COLO829 (cell line): ENCODE measurements around the gene USH1C.

Experiments
- DNase-seq: peaks from one replicate; pipeline ENCODE4 v3.0.0; 2012; ENCODE audit warnings: low spot score

The USH1C gene

DNA sequence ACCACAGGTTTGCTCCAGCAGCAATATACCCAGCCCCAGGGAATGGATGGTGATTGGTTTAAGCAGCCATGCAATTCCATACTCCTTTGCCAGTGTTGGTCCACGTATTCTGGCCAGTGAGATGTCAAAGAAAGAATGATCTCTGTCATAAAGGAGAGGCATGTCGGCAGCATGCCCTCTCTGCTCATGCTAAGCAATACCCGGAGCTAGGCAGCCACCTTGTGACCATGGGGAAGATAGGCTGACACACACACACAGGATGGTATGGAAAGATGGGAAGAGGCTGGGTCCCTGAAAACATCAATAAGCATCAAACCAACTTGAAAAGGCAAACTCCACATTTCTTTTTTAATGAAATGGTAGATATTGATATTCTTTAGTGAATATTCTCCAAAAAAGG lies 72.7 kb downstream of the USH1C start:
- peak; percentile 32 for DNase-seq

DNA sequence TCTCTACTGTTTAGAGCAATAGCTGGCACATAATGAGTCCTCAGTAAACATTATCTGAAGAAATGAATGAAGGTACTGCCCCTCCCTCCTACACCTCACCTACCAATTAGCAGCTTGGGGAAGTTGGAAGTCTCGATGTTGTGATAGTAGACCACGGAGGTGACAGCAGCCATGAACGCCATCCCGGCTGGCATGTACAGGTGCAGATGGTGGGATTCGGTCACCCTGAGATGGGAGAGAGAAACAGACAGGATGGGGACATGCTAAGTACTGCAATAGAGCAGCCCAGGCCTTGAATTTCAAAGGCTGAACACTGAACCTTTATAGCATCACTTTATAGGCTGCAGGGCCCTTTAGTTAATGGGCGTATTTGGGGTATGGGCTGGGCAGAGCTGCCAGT lies 74.2 kb downstream of the USH1C start:
- DNase-seq: no peak

DNA sequence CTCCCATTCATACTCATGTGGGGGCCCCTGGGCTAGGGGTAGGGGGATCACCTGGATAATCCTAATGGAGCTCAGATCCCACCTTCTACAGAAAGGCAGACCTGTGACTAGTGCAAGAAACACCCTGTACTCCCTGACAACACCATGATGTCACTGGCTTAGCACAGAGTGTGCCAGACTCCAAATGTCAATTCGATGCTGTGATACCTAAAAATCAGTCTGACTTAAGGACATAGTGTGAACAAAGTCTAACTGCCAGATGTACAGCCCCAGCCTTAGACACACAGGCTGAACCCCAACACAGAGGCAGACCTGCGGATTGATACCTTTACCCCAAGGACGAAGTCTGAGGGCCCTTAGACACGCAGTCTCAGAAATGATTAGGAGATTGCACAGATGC lies 76.1 kb downstream of the USH1C start:
- DNase-seq: no peak

DNA sequence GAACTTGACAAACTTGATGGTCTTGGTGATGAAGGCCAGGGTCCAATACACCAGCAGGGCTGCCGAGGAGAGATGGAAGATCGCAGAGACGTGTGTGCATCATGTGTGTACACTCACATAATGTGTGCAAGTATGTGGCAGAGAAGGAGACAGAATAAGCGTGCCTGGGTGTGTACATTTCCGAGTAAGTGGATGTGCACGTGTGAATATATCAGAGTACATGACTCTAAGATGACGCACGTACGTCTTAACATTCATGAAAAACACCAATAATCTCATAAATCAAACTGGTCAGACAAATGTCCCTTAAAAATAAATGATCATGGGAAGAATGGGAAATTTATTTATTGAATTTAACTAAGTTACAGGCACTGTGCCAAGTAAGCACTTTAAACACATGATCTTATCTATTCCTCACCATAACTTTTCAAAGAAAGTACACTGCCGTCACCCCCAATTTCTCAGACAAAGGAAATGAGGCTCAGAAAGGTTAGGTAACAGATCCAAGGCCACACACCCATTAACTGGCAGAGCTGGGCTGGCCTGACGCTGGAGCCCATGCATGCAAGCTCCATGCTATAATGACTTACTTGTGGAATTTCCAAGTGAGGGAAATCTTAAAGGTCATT lies 80.6 kb downstream of the USH1C start:
- no peak for DNase-seq

DNA sequence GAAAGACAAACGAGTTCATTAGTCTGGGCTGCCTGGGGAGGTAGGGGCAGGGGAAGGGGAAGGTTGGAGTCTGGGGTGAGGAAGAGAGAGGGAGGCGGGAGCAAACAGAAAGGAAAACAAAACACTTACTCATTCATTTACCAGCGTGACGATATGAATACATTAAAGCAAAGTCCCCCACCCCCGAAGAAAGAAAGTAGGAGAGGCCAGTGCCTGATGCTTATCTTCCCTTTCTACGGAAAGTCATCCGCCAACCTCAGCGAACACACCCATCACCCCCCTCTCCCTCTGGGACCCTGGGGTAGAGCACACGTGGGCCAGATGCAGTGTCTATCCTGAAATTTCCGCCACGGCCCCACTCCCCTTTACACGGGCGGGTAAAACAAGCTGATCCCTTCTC lies 81.3 kb downstream of the USH1C start:
- peak; percentile 34 for DNase-seq

DNA sequence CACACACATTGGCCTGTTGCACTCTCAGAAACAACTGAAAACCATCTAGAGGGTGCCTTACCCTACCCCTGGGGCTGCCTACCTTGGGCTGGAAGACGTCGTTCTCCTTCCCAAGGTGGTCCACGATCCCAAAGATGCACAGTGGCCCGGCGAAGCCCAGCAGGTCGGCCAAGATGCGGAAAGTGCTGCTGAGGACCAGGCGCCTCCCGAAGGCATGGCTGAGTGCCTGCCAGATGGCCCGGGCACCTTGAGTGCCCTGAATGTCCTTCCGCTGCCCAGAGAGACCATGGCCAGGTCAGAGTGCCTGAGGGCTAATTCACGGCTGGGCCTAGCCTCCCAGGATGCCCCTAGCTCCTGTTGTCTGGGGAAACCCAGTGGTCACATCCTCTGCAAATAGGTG lies 83.8 kb downstream of the USH1C start:
- no peak for DNase-seq

DNA sequence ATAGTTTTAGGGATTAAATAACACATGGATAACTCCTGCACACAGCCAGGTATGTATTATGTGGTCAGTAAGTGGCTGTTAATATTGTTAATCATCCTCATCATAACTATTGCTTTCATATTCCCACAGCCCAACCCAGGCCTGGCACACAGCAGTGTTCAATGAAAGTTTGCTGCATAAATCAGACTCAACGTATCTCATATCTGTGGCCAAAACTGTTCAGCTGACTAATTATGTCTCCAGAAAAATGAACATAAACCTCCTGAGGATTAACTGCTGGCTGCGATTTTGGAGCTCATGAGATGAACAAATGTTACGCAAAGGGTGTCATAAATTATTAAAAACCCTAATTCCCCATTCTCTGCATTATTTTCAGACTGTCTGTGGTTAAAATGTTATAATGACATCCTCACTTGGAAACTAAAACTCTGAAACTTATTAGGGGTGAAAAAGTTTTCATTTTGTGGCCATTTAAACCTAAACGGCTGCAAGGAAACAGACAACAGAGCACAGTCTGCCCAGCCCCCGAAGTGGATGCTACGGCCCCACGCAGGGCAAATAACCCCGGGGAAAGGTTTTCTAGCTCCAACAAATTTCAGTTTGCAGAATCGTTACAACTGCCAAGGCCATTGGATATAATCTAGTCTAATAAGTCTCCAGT lies 84.8 kb downstream of the USH1C start:
- DNase-seq: no peak

DNA sequence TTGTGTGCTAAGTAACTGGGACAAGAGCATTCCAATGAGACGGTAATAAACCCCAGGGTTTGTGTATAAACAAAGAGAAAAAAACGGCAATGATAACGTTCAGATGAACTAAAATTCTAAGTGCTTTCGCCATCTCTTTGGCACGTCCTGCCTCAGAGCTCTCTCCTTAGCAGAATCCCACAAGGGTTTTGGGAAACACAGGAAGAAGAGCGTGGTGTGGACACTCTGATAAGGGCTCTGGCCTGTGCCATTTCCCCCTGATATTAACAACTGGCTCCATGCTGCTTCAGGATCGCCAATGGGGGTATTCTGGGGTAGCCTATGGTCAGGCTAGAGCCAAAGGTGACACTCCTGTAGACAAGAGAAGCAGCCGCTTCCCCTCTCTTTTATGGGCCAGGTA lies 85.9 kb downstream of the USH1C start:
- DNase-seq: no peak

DNA sequence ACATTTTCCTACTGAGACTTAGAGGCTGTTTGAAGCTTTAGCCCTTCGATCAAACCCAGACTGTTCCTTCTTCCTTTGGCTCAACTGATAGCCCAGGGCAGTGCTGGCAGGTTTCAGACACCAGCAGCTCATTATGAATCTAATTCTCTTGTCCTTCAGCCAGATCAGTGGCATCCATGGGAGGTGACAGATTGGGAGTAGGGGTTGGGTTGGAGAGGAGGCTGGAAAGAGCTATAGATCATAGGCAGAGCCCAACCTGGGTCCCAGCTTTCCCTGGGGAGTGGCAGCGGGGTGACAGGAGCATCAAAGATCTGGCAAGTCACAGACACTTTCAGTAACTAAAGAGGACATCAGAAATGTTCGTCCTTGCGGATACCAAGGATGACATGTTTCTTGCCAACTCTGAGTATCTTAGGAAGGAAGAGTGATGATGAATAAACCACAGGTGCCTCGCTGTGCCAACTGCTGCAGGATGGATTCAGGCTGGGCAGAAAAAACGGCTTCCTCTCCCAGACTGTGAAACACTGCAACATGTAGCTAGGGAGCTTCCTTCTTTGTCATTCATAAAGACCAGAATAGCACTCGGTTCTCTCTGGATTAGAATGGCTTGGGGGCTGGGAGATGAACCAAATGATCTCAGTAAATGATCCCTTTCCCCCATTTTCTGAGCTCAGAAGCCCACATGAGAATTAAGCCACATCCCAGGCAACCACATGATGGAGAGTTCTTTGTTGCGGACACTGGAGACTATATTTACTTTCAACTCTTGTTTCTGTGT lies 86.6 kb downstream of the USH1C start:
- no peak for DNase-seq

DNA sequence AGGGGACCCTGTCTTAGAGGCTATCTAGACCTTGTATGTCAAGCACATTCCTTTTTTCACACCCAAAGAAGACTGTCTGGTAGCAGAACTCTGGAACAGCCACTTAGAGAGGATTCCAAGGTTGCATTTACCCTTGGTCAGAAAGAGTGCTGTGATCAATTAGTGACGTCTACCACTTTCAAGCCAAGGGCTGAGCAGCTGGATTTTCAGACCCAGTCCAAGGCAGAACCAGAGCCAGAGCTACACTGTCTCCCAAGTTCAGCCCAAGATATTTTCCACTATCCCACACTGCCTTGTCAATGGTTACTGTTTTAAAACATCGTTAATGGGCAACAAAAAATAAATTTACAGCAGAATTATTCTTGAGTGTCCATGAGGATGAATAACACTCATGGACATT lies 91.5 kb downstream of the USH1C start:
- DNase-seq: no peak

DNA sequence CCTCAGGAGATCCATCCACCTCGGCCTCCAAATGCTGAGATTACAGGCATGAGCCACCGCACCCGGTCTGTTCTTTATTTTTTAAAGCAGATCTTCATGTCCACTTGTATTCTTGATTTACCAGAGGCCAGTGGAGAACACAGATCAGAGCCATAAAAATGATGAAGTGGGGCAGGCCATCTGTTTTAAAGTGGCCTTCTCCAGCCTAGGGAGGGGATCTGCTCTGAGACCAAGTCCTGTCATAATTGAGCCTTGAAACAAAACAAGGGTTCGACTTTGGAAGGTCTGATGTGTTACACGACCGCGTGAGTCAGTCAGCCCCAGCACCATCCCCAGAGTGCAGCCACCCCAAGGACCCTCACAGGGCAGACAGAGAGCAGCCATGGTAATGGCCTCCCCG lies 95.1 kb downstream of the USH1C start:
- no peak for DNase-seq

DNA sequence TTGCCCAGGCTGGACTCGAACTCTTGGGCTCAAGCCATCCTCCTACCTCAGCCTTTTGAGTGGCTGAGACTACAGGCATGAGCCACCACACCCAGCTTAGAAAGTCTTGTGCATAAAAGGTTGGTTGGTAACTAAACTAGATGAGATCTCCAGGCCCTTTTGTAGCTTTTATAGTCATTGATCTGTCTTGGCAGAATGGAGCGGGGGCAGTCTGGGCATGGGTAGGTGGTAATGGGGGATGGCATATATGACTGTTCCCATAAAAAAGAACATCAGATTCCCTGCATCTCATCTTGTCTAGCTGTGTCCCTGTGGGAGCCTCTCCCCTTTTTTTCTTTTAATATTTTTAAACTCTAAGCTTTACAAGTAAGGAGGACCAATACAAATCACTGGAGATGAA lies 97.7 kb downstream of the USH1C start:
- no peak for DNase-seq

DNA sequence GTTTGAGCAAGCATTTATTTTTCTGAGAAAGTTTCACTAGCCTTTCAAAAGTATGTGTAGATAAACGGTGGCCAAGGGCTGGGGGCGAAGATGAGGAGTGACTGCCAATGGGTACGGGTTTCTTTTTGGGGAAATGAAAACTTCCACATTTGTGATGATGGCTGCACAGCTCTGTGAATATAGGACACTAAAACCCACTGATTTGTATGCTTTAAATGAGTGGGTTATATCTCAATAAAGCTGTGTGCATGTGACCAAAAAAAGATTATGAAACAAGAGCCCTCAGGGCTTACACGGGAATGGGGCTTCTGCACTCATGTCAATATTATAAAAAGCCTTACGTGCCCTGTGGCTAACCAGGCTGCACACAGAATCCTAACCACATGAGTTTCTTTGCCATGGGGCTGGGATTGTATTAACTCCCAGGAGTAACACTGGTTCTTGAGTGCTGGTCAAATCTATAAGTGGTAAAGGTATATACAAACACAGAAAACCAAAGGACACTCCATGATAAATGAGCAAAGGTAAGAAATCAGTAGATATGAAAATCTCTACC lies 98.9 kb downstream of the USH1C start:
- DNase-seq: no peak

DNA sequence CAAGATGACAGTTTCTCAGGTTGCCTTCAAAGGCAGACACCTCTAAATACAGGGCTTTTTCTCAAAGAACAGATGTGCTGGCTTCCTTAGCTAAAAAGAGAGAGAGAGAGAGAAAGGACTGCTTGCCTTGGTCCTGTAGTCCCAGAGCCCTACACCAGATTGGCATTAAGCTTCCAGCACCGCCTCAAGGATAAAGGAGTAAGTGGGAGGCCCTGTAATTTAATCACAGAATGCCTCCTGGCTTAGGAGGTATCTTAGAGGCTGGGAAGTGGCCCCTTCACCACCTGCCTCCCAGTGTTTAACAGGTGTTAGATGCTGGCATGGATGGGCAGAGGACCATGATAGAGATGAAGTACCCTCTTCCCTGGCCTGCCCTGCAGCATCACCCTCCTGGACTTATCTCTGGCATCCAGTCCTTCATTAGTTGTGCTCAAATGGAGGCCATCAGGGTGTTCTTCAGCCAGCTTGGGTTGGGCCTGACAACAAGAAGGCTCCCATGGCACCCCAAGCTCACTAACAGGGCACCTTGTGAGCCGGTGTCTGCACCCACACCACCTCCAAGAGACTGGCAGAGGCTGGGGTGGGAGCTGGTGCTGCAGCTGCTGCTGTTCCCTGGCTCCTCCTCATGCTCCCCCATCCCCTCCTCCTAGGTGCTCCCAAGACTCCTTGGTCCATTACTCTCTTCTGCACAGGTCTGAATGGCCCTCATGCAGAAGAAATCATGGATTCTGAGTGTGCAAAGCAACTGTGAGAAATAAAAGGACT lies 100.1 kb downstream of the USH1C start:
- DNase-seq: no peak
